NCI-H2196 treated with DMSO at 0.1 percent for 48 hours (cell line): Measurements from ENCODE around the gene CHN2.
A peak's percentile ranks its signal among the peaks of the same experiment; 100 is the strongest.

Experiments used
- DNase-seq: peaks from one replicate; lab custom pipeline; 2025; ENCODE audit not compliant: unreplicated experiment; lab: John Stamatoyannopoulos, UW

Gene CHN2

GRCh38 chr7:29421010-29421956 lies 226.7 kb downstream of the CHN2 start:
- DNase-seq = no peak

GRCh38 chr7:29422829-29423228 lies 228.3 kb downstream of the CHN2 start:
- no peak for DNase-seq

- no peak for DNase-seq
Observed at GRCh38 chr7:29424295-29424983, 229.9 kb downstream of the CHN2 start.

GRCh38 chr7:29424984-29425309 lies 230.4 kb downstream of the CHN2 start:
- DNase-seq = no peak

- no peak for DNase-seq
Observed at GRCh38 chr7:29426587-29426986, 232.0 kb downstream of the CHN2 start.

- no peak for DNase-seq
Observed at GRCh38 chr7:29429401-29429800, 234.8 kb downstream of the CHN2 start.

GRCh38 chr7:29430279-29430949 lies 235.8 kb downstream of the CHN2 start:
- DNase-seq = no peak

- DNase-seq = no peak
Observed at GRCh38 chr7:29431686-29432085, 237.1 kb downstream of the CHN2 start.

GRCh38 chr7:29432721-29433120 lies 238.1 kb downstream of the CHN2 start:
- no peak for DNase-seq

GRCh38 chr7:29434380-29434768 lies 239.8 kb downstream of the CHN2 start:
- no peak for DNase-seq

GRCh38 chr7:29435167-29435566 lies 240.6 kb downstream of the CHN2 start:
- no peak for DNase-seq

GRCh38 chr7:29435902-29436301 lies 241.3 kb downstream of the CHN2 start:
- no peak for DNase-seq

- peak; percentile 67 for DNase-seq
Observed at GRCh38 chr7:29442146-29442545, 247.6 kb downstream of the CHN2 start.

GRCh38 chr7:29443552-29443951 lies 249.0 kb downstream of the CHN2 start:
- no peak for DNase-seq

- no peak for DNase-seq
Observed at GRCh38 chr7:29444267-29444666, 249.7 kb downstream of the CHN2 start.

GRCh38 chr7:29445736-29446135 lies 251.2 kb downstream of the CHN2 start:
- peak; percentile 15 for DNase-seq

- DNase-seq = no peak
Observed at GRCh38 chr7:29447828-29448227, 253.3 kb downstream of the CHN2 start.

- peak; percentile 12 for DNase-seq
Observed at GRCh38 chr7:29449569-29450260, 255.1 kb downstream of the CHN2 start.

GRCh38 chr7:29453021-29453420 lies 258.4 kb downstream of the CHN2 start:
- no peak for DNase-seq

GRCh38 chr7:29454464-29454863 lies 259.9 kb downstream of the CHN2 start:
- DNase-seq = no peak

GRCh38 chr7:29454899-29455451 lies 260.4 kb downstream of the CHN2 start:
- DNase-seq = no peak
